IMR-90 (cell line): ENCODE results near the gene CHST3.

ENCODE experiments used
- CHD1 ChIP-seq: IDR thresholded peaks from 2 replicates; pipeline ENCODE4 v1.6.1; 2012; ENCODE audit warnings: low read depth, low read length, improper control_type of control experiment
- CTCF ChIP-seq: conservative IDR thresholded peaks from 2 replicates; pipeline ENCODE4 v1.5.1; 2012; ENCODE audit warnings: mild to moderate bottlenecking, low read depth, low read length, improper control_type of control experiment
- NFE2L2 ChIP-seq: fragments of 150-350 bp; IDR thresholded peaks from 2 replicates; pipeline ENCODE4 v1.6.1; 2016; ENCODE audit warnings: low read depth, mild to moderate bottlenecking, low read length
- POLR2A ChIP-seq: IDR thresholded peaks from 2 replicates; pipeline ENCODE4 v1.6.1; 2012; ENCODE audit warnings: mild to moderate bottlenecking, low read depth, low read length
- RCOR1 ChIP-seq: IDR thresholded peaks from 2 replicates; pipeline ENCODE4 v1.6.1; 2012; ENCODE audit warnings: mild to moderate bottlenecking, low read length, improper control_type of control experiment; ENCODE audit not compliant: insufficient replicate concordance
- RFX5 ChIP-seq: IDR thresholded peaks from 2 replicates; pipeline ENCODE4 v1.8.0; 2012; ENCODE audit warnings: low read depth, mild to moderate bottlenecking, low read length, moderate library complexity

- no peak for TF ChIP-seq NFE2L2
- TF ChIP-seq CTCF = no peak
- TF ChIP-seq CHD1 = no peak
- no peak for TF ChIP-seq POLR2A
- no peak for TF ChIP-seq RCOR1
- TF ChIP-seq RFX5 = no peak
Observed at GRCh38 chr10:71984809-71985388, 20.7 kb downstream of the CHST3 start.
